ENCODE data around the gene NCAN.

DNA sequence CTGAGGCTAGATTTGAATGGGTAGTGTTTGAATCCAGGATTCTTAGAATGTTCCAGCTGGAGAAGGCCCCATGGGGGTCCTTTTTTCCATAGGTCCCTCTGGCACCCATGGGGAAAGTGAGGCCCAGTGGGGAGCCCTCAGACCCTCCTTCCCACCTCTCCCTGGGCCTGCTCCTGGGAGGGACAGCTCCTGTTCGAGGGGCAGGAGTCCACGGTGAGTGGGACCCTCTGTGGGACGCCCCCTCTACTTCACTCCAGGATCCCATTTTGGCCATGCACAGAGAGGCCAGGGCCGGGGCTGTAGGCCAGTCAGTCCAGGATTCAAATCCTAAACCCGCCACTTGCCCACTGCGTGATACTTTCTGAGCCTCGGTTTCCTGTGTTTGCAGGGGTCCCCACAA, 49.3 kb upstream of the NCAN start:
- TF ChIP-seq, protein P1, sequence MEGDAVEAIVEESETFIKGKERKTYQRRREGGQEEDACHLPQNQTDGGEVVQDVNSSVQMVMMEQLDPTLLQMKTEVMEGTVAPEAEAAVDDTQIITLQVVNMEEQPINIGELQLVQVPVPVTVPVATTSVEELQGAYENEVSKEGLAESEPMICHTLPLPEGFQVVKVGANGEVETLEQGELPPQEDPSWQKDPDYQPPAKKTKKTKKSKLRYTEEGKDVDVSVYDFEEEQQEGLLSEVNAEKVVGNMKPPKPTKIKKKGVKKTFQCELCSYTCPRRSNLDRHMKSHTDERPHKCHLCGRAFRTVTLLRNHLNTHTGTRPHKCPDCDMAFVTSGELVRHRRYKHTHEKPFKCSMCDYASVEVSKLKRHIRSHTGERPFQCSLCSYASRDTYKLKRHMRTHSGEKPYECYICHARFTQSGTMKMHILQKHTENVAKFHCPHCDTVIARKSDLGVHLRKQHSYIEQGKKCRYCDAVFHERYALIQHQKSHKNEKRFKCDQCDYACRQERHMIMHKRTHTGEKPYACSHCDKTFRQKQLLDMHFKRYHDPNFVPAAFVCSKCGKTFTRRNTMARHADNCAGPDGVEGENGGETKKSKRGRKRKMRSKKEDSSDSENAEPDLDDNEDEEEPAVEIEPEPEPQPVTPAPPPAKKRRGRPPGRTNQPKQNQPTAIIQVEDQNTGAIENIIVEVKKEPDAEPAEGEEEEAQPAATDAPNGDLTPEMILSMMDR (IDR thresholded peaks at IDR 0.05), result no peak
- TF ChIP-seq POLR2A (IDR thresholded peaks at IDR 0.05), result no peak
